GM12865 (cell line): ENCODE results near the gene ZNF786.
"Not testable (repeated sequence)": the region's sequence is repeated elsewhere in the genome, so short reads cannot be mapped to it uniquely, and the experiment has no call there.

Experiments
- DNase-seq: peaks from one replicate; pipeline ENCODE4 v3.0.0; 2010; ENCODE audit warnings: low read depth
- H3K4me3 ChIP-seq: 2 replicates; pipeline ENCODE4 v1.5.1; 2011; ENCODE audit warnings: mild to moderate bottlenecking, low read depth, low read length, control low read depth
- CTCF ChIP-seq: IDR thresholded peaks from 2 replicates; pipeline ENCODE4 v1.5.1; 2011; ENCODE audit warnings: low read length, control low read depth, low read depth, inconsistent platforms; ENCODE audit not compliant: insufficient read depth; ENCODE audit errors: missing control alignments

Gene ZNF786

GRCh38 chr7:149099058-149099457, 8.5 kb upstream of the ZNF786 start:
- DNase-seq, result no peak
- H3K4me3 ChIP-seq, result no peak overlapping the region
- TF ChIP-seq CTCF, result no peak

- H3K4me3 ChIP-seq, result no peak overlapping the region
- no peak for DNase-seq
- no peak for TF ChIP-seq CTCF
Observed at GRCh38 chr7:149097088-149097487, 6.6 kb upstream of the ZNF786 start.

- TF ChIP-seq CTCF, result no peak
- DNase-seq, result peak; percentile 49
- H3K4me3 ChIP-seq, result no peak overlapping the region
Observed at GRCh38 chr7:149093228-149093627, 2.7 kb upstream of the ZNF786 start.

GRCh38 chr7:149092244-149092643, 1.7 kb upstream of the ZNF786 start:
- H3K4me3 ChIP-seq, DNase-seq: not testable (repeated sequence)

- DNase-seq, result no peak
- no peak for TF ChIP-seq CTCF
- no peak overlapping the region for H3K4me3 ChIP-seq
Observed at GRCh38 chr7:149087376-149087775, 3.1 kb downstream of the ZNF786 start.

GRCh38 chr7:149085866-149086265, 4.7 kb downstream of the ZNF786 start:
- TF ChIP-seq CTCF, result no peak
- no peak for DNase-seq
- H3K4me3 ChIP-seq, result no peak overlapping the region

- H3K4me3 ChIP-seq, result no peak overlapping the region
- no peak for DNase-seq
- no peak for TF ChIP-seq CTCF
Observed at GRCh38 chr7:149084407-149084806, 6.1 kb downstream of the ZNF786 start.
